DND-41 (cell line): ENCODE measurements around the gene SGK1.

Source experiments
- ATAC-seq: fragments of 200-7000 bp; cut with Tn5 transposase; 3 replicates; pipeline ENCODE4 v1.9.1; 2021; ENCODE audit warnings: low read depth; ENCODE audit not compliant: insufficient read depth
- DNase-seq: peaks from one replicate; pipeline ENCODE4 v3.0.0-alpha.2; 2020
- H2AFZ ChIP-seq: 2 replicates; pipeline ENCODE4 v1.6.0; 2012; ENCODE audit warnings: low read depth, low read length
- H3K27ac ChIP-seq: 2 replicates; pipeline ENCODE4 v1.5.1; 2012; ENCODE audit warnings: low read length, inconsistent platforms
- H3K27me3 ChIP-seq: fragments of 200-600 bp; sonication (generic); 2 replicates; pipeline ENCODE4 v1.6.0; 2012; ENCODE audit warnings: low read length, mild to moderate bottlenecking, inconsistent platforms; ENCODE audit not compliant: insufficient read depth, poor library complexity
- H3K36me3 ChIP-seq: 2 replicates; pipeline ENCODE4 v1.5.1; 2012; ENCODE audit warnings: low read length, inconsistent platforms; ENCODE audit not compliant: insufficient read depth
- H3K4me1 ChIP-seq: 2 replicates; pipeline ENCODE4 v1.5.1; 2012; ENCODE audit warnings: mild to moderate bottlenecking, low read length; ENCODE audit not compliant: insufficient read depth
- H3K4me2 ChIP-seq: 2 replicates; pipeline ENCODE4 v1.6.0; 2012; ENCODE audit warnings: mild to moderate bottlenecking, moderate library complexity, low read length, inconsistent platforms; ENCODE audit not compliant: insufficient read depth
- H3K4me3 ChIP-seq, 2 experiments: fragments of 200-600 bp in 1 of 2; shearing (Covaris generic) in 1 of 2; 2 replicates each; pipeline ENCODE4 v1.5.1; 2012 to 2016; ENCODE audit warnings: inconsistent platforms in 2 of 2, low read length in 2 of 2, mild to moderate bottlenecking in 2 of 2, low read depth in 1 of 2, moderate library complexity in 1 of 2
- H3K79me2 ChIP-seq: 2 replicates; pipeline ENCODE4 v1.6.0; 2012; ENCODE audit warnings: low read length, inconsistent platforms; ENCODE audit not compliant: insufficient read depth
- H3K9ac ChIP-seq: 2 replicates; pipeline ENCODE4 v1.6.0; 2012; ENCODE audit warnings: low read depth, mild to moderate bottlenecking, inconsistent platforms, low read length, moderate library complexity
- H3K9me3 ChIP-seq: 2 replicates; pipeline ENCODE4 v1.5.1; 2012; ENCODE audit warnings: low read length, moderate library complexity, mild to moderate bottlenecking, inconsistent platforms; ENCODE audit not compliant: insufficient read depth, severe bottlenecking
- H4K20me1 ChIP-seq: 2 replicates; pipeline ENCODE4 v1.6.0; 2012; ENCODE audit warnings: low read length; ENCODE audit not compliant: insufficient read depth
- CTCF ChIP-seq: IDR thresholded peaks from 2 replicates; pipeline ENCODE4 v1.5.1; 2012; ENCODE audit warnings: borderline replicate concordance, low read length, moderate library complexity, mild to moderate bottlenecking; ENCODE audit not compliant: poor library complexity, severe bottlenecking; ENCODE audit errors: extremely low read depth
- EZH2 ChIP-seq: IDR thresholded peaks from 3 replicates; pipeline ENCODE4 v1.6.1; 2012; ENCODE audit warnings: borderline replicate concordance, low read depth, mild to moderate bottlenecking, moderate library complexity, low read length, inconsistent platforms; ENCODE audit not compliant: severe bottlenecking

SGK1 gene

GRCh38 chr6:134187154-134187553, 130.8 kb downstream of the SGK1 start:
- H3K27ac ChIP-seq: no peak overlapping the region
- H3K4me3 ChIP-seq: no peak overlapping the region
- H3K9ac ChIP-seq: no peak overlapping the region
- no peaks in the 10 kb centered on the region for H3K4me1 ChIP-seq
- DNase-seq (no peak), ATAC-seq (no peak)
- no peak for TF ChIP-seq CTCF
- TF ChIP-seq EZH2: no peak
- H4K20me1 ChIP-seq: no peaks in the 10 kb centered on the region
- H3K36me3 ChIP-seq: no peaks in the 10 kb centered on the region
- H3K79me2 ChIP-seq: no peaks in the 10 kb centered on the region
- no peaks in the 10 kb centered on the region for H3K27me3 ChIP-seq
- no peak overlapping the region for H3K4me2 ChIP-seq
- H2AFZ ChIP-seq: no peak overlapping the region
- no peaks in the 10 kb centered on the region for H3K9me3 ChIP-seq

GRCh38 chr6:134186355-134186754, 131.6 kb downstream of the SGK1 start:
- H3K9me3 ChIP-seq: no peaks in the 10 kb centered on the region
- no peak overlapping the region for H3K9ac ChIP-seq
- H4K20me1 ChIP-seq: no peaks in the 10 kb centered on the region
- H3K27ac ChIP-seq: no peak overlapping the region
- H2AFZ ChIP-seq: no peak overlapping the region
- no peak overlapping the region for H3K4me2 ChIP-seq
- no peak overlapping the region for H3K4me3 ChIP-seq
- H3K4me1 ChIP-seq: no peaks in the 10 kb centered on the region
- no peak for DNase-seq
- no peaks in the 10 kb centered on the region for H3K36me3 ChIP-seq
- ATAC-seq: no peak
- no peaks in the 10 kb centered on the region for H3K79me2 ChIP-seq
- no peaks in the 10 kb centered on the region for H3K27me3 ChIP-seq
- TF ChIP-seq CTCF: no peak
- TF ChIP-seq EZH2: no peak

GRCh38 chr6:134185277-134185676, 132.6 kb downstream of the SGK1 start:
- ATAC-seq: no peak
- H3K4me1 ChIP-seq: no peaks in the 10 kb centered on the region
- no peak overlapping the region for H3K9ac ChIP-seq
- H2AFZ ChIP-seq: no peak overlapping the region
- H4K20me1 ChIP-seq: no peaks in the 10 kb centered on the region
- no peaks in the 10 kb centered on the region for H3K9me3 ChIP-seq
- H3K36me3 ChIP-seq: no peaks in the 10 kb centered on the region
- DNase-seq: no peak
- H3K4me2 ChIP-seq: no peak overlapping the region
- no peaks in the 10 kb centered on the region for H3K79me2 ChIP-seq
- H3K27ac ChIP-seq: no peak overlapping the region
- no peak overlapping the region for H3K4me3 ChIP-seq
- H3K27me3 ChIP-seq: no peaks in the 10 kb centered on the region
- TF ChIP-seq CTCF (no peak), EZH2 (no peak)

GRCh38 chr6:134183844-134184243, 134.1 kb downstream of the SGK1 start:
- H3K9me3 ChIP-seq: no peaks in the 10 kb centered on the region
- peaks cover 3% of the 10 kb centered on the region for H3K27me3 ChIP-seq
- H3K79me2 ChIP-seq: no peaks in the 10 kb centered on the region
- no peak overlapping the region for H3K4me3 ChIP-seq
- no peak for DNase-seq
- H3K4me2 ChIP-seq: no peak overlapping the region
- no peak overlapping the region for H3K27ac ChIP-seq
- no peak overlapping the region for H2AFZ ChIP-seq
- TF ChIP-seq CTCF (no peak), EZH2 (no peak)
- no peaks in the 10 kb centered on the region for H4K20me1 ChIP-seq
- H3K9ac ChIP-seq: no peak overlapping the region
- no peak for ATAC-seq
- no peaks in the 10 kb centered on the region for H3K36me3 ChIP-seq
- peaks cover 4% of the 10 kb centered on the region; the same call in 1 of the 2 replicates for H3K4me1 ChIP-seq
